Cardiac fibroblast (primary cell): ENCODE data around the gene HS6ST3.

ENCODE experiments used
- DNase-seq, 2 donors: peaks; one replicate each; pipeline versions ENCODE4 v3.0.0 to v3.0.0-alpha.2; 2010; ENCODE audit warnings: low read depth in 2 of 2
- H3K4me3 ChIP-seq, 2 donors: replicated peaks in 1 of 2; 1 replicate in 1 of 2; 2 replicates in 1 of 2; pipeline ENCODE4 v1.5.1; 2011; ENCODE audit warnings: low read depth in 2 of 2, low read length in 2 of 2, mild to moderate bottlenecking in 2 of 2, moderate library complexity in 1 of 2
- TF ChIP-seq, protein P1 (sequence below): IDR thresholded peaks from one replicate; pipeline ENCODE4 v1.5.1; 2011; ENCODE audit warnings: low read depth, mild to moderate bottlenecking, low read length, inconsistent platforms

Gene HS6ST3

DNA sequence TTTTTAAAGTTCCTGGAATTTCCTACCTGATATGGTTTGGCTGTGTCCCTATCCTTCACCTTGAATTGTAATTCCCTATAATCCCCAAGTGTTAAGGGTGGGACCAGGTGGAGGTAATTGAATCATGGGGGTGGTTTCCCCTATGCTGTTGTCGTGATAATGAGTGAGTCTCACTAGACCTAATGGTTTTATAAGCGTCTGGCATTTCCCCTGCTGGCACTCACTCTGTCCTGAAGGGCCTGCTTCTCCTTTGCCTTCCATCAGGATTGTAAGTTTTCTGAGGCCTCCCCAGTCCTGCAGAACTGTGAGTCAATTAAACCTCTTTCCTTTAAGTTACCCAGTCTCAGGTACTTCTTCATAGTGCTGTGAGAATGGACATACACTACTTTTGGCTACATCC lies 298.7 kb downstream of the HS6ST3 start:
- TF ChIP-seq, protein P1, sequence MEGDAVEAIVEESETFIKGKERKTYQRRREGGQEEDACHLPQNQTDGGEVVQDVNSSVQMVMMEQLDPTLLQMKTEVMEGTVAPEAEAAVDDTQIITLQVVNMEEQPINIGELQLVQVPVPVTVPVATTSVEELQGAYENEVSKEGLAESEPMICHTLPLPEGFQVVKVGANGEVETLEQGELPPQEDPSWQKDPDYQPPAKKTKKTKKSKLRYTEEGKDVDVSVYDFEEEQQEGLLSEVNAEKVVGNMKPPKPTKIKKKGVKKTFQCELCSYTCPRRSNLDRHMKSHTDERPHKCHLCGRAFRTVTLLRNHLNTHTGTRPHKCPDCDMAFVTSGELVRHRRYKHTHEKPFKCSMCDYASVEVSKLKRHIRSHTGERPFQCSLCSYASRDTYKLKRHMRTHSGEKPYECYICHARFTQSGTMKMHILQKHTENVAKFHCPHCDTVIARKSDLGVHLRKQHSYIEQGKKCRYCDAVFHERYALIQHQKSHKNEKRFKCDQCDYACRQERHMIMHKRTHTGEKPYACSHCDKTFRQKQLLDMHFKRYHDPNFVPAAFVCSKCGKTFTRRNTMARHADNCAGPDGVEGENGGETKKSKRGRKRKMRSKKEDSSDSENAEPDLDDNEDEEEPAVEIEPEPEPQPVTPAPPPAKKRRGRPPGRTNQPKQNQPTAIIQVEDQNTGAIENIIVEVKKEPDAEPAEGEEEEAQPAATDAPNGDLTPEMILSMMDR, result no peak
- no peak overlapping the region for H3K4me3 ChIP-seq
- no peak for DNase-seq

DNA sequence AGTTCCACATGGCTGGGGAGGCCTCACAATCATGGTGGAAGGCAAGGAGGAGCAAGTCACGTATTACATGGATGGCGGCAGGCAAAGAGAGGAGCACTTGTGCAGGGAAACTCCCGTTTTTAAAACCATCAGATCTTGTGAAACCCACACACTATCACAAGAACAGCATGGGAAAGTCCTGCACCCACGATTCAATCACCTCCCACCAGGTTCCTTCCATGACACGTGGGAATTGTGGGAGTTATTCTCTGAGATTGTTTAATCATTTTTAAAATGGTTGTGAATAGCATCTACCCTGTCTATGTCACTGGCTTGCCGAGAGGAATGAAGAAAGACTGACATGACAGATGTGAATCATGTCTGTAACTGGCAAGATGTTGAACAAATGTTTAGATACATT lies 301.7 kb downstream of the HS6ST3 start:
- no peak overlapping the region for H3K4me3 ChIP-seq
- TF ChIP-seq, protein P1, result no peak
- DNase-seq, result no peak

- TF ChIP-seq, protein P1, result no peak
- no peak for DNase-seq
- H3K4me3 ChIP-seq, result no peak overlapping the region
These were observed 307.9 kb downstream of the HS6ST3 start for GRCh38 chr13:96397807-96398206.

DNA sequence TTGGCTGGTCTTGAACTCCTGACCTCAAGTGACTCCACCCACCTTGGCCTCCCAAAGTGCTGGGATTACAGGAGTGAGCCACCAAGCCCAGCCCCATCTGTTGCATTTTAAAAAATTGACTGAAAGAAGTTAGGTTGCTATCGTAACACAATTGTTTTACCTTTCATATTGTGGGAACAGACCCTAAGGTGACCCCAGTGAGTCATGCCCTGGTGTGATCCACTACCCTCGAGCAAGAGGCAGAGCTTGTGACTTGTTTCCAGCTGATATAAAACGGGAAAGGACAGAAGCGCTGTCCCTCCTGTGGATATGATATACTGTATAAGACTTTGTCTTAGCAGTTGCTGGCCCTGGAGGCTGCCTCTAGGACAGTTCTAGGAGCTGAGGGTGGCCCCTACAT lies 308.6 kb downstream of the HS6ST3 start:
- peak in 1 of 2 donors; percentile 18 for DNase-seq
- TF ChIP-seq, protein P1, result no peak
- H3K4me3 ChIP-seq, result no peak overlapping the region

- no peak overlapping the region for H3K4me3 ChIP-seq
- TF ChIP-seq, protein P1, result no peak
- DNase-seq, result no peak
These were observed 313.3 kb downstream of the HS6ST3 start for GRCh38 chr13:96403241-96403640.

- no peak for DNase-seq
- TF ChIP-seq, protein P1, result no peak
- no peak overlapping the region for H3K4me3 ChIP-seq
These were observed 313.7 kb downstream of the HS6ST3 start for GRCh38 chr13:96403651-96404050.

DNA sequence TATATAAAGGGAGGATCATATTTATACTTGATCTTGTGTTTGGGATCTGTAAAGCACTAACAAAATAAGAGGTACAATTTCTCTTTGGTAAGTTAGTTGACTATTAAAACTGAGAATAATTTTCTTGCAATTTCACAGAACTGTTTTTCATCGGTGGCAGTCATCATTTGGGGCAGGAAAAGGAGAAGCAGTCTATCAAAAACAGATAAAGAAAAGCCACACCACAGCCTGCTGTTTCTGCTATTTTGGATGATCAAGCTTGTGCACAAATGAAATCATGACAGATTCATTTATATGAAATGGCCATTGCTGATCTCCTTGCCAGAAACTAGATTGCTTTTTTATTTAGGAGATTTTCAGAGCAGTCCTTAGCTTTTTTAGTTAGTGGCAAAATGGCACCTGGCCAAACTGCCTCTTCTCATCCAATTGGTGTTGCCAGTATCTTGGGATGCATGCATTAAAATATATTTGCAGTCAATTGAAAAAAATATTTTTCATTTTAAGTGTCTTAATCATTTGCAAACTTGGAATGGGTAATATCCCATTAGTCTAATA lies 326.0 kb downstream of the HS6ST3 start:
- DNase-seq, result no peak
- TF ChIP-seq, protein P1, result no peak
- no peak overlapping the region for H3K4me3 ChIP-seq
